CD4-positive, alpha-beta T cell (primary cell): Measurements from ENCODE around the gene GPR45. TPM values are rescaled to one million over a fixed set of nuclear protein-coding genes. Genes with fewer than 3 reads are reported as not detected.

Experiments used
- ATAC-seq: fragments of 200-7000 bp; cut with Tn5 transposase; one replicate; pipeline ENCODE4 v1.10.0; 2022; ENCODE audit warnings: mild to moderate bottlenecking; ENCODE audit not compliant: poor library complexity
- CTCF ChIA-PET: fragments of 350-600 bp; sonication (Branson Sonifier 250); formaldehyde crosslinking; loops from one replicate; lab custom pipeline; 2021; ENCODE audit warnings: antibody characterized with exemption, inconsistent platforms; lab: Charles Lee
- POLR2A ChIA-PET: fragments of 350-600 bp; sonication (Branson Sonifier 250); formaldehyde crosslinking; loops from one replicate; lab custom pipeline; 2021; ENCODE audit warnings: antibody characterized with exemption, inconsistent platforms; lab: Charles Lee
- DNase-seq, 14 experiments: peaks; one replicate each; pipeline ENCODE4 v3.0.0-alpha.2; 2013 to 2020; ENCODE audit warnings: mixed read lengths in 2 of 14
- H3K27ac ChIP-seq, 2 donors: one replicate each; pipeline versions ENCODE4 v1.5.1 to v1.7.0; 2013; ENCODE audit warnings: low read length in 2 of 2, low read depth in 1 of 2, mild to moderate bottlenecking in 1 of 2
- H3K27me3 ChIP-seq, 2 experiments: 1 replicate in 1 of 2; 2 replicates in 1 of 2; pipeline versions ENCODE4 v1.6.1 to v1.7.0; 2013; ENCODE audit warnings: low read length in 2 of 2, control low read depth in 1 of 2, mild to moderate bottlenecking in 1 of 2, moderate library complexity in 1 of 2; ENCODE audit not compliant: insufficient read depth in 2 of 2, control insufficient read depth in 1 of 2
- H3K36me3 ChIP-seq: one replicate; pipeline ENCODE4 v1.6.1; 2013; ENCODE audit warnings: low read length, control low read depth; ENCODE audit not compliant: insufficient read depth
- H3K4me1 ChIP-seq: one replicate; pipeline ENCODE4 v1.6.1; 2013; ENCODE audit warnings: low read length, control low read depth; ENCODE audit not compliant: insufficient read depth
- H3K4me3 ChIP-seq: one replicate; pipeline ENCODE4 v1.5.1; 2013; ENCODE audit warnings: mild to moderate bottlenecking, low read length, moderate library complexity
- H3K9me3 ChIP-seq, 2 experiments: 1 replicate in 1 of 2; 2 replicates in 1 of 2; pipeline versions ENCODE4 v1.6.1 to v1.7.0; 2013; ENCODE audit warnings: low read length in 2 of 2, mild to moderate bottlenecking in 2 of 2, control low read depth in 1 of 2, moderate library complexity in 1 of 2; ENCODE audit not compliant: control insufficient read depth in 1 of 2, insufficient read depth in 1 of 2
- H3K27ac Mint-ChIP-seq: one replicate; pipeline ENCODE4 v1.8.0; 2020; ENCODE audit warnings: mixed read lengths
- H3K27me3 Mint-ChIP-seq: one replicate; pipeline ENCODE4 v1.8.0; 2021; ENCODE audit warnings: mixed read lengths
- H3K36me3 Mint-ChIP-seq: one replicate; pipeline ENCODE4 v1.8.0; 2021; ENCODE audit warnings: low read depth, mixed read lengths
- H3K4me1 Mint-ChIP-seq: one replicate; pipeline ENCODE4 v1.8.0; 2021; ENCODE audit warnings: low read depth, mixed read lengths
- H3K4me3 Mint-ChIP-seq: one replicate; pipeline ENCODE4 v1.8.0; 2020; ENCODE audit warnings: mild to moderate bottlenecking, mixed read lengths
- H3K9me3 Mint-ChIP-seq: one replicate; pipeline ENCODE4 v1.8.0; 2020; ENCODE audit warnings: mixed read lengths
- intact Hi-C, 2 experiments: fragments of 100-400 bp; cut with DNase I in 1 of 2; cut with micrococcal nuclease in 1 of 2; formaldehyde crosslinking; loops; one replicate each; pipeline versions ENCODE4 v1.15.1 to v1.9.0; 2023 to 2025; cut with DNase I, micrococcal nuclease
- total RNA-seq, 174 experiments: library from RNA in 2 of 174; stranded (reverse) in 2 of 174; gene quantifications; one replicate each; pipeline ENCODE4 v1.2.3 and lab custom pipeline; 2021 to 2026
- TF ChIP-seq, protein P1 (sequence below): fragments of 200-600 bp; IDR thresholded peaks from one replicate; pipeline ENCODE4 v1.8.0; 2022; ENCODE audit warnings: antibody characterized with exemption, mild to moderate bottlenecking

GPR45 gene
- total RNA-seq, 2 experiments from 2014 or later, result not detected

DNA sequence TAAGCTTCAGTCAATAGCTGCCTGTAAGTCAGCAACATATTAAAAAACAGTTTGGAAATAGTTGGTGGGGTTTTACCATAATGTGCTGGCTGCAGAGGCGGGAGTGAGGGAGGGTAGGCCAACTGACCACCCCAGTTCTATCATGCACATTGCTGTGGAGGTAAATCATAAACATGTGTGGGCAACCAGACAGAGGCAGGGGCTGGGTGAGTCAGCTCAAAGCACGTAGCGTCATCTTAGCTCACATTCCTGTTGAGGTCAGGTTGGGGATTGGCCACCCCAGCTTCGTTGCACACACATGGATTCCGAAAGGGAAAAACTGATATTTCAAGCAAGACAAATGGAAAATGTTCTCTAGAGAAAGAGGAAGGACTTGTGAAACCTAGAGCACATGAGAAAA lies 19.5 kb downstream of the GPR45 start:
- ATAC-seq, result no peak
- peaks cover 6% of the 10 kb centered on the region for H3K36me3 ChIP-seq
- no peaks in the 10 kb centered on the region for H3K9me3 Mint-ChIP-seq
- H3K27me3 Mint-ChIP-seq, result no peaks in the 10 kb centered on the region
- POLR2A ChIA-PET, result no interaction called here
- H3K4me3 ChIP-seq, result no peak overlapping the region
- H3K4me1 Mint-ChIP-seq, result no peaks in the 10 kb centered on the region
- H3K9me3 ChIP-seq, result no peaks in the 10 kb centered on the region
- no peak for DNase-seq
- no peak overlapping the region for H3K4me3 Mint-ChIP-seq
- H3K27ac Mint-ChIP-seq, result no peak overlapping the region
- CTCF ChIA-PET, result no interaction called here
- no peaks in the 10 kb centered on the region for H3K27me3 ChIP-seq
- no peak overlapping the region for H3K27ac ChIP-seq
- no peaks in the 10 kb centered on the region for H3K4me1 ChIP-seq
- intact Hi-C loops, result no loop called here
- TF ChIP-seq, protein P1, sequence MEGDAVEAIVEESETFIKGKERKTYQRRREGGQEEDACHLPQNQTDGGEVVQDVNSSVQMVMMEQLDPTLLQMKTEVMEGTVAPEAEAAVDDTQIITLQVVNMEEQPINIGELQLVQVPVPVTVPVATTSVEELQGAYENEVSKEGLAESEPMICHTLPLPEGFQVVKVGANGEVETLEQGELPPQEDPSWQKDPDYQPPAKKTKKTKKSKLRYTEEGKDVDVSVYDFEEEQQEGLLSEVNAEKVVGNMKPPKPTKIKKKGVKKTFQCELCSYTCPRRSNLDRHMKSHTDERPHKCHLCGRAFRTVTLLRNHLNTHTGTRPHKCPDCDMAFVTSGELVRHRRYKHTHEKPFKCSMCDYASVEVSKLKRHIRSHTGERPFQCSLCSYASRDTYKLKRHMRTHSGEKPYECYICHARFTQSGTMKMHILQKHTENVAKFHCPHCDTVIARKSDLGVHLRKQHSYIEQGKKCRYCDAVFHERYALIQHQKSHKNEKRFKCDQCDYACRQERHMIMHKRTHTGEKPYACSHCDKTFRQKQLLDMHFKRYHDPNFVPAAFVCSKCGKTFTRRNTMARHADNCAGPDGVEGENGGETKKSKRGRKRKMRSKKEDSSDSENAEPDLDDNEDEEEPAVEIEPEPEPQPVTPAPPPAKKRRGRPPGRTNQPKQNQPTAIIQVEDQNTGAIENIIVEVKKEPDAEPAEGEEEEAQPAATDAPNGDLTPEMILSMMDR, result no peak
- H3K36me3 Mint-ChIP-seq, result peaks cover 32% of the 10 kb centered on the region

DNA sequence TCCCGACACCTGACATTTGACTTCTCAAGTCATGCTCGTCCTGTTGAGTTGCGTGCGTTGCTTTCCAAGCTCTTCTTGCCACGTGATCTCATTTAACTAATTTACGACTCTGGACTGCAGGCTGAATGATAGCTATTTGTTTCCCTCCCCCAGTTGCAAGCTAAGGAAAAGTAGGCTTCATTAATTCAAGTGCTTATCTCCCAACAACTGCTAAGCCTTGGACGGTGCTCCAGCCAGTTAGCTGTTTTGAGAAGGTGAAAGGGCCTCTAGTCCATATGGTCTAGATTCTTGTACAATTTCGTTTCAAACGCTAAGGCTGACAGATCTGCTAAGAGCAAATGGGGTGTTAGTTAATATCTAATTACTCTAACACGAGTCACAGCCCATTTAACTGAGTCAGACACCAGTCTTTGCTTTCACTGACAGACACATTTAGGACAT lies 21.1 kb downstream of the GPR45 start:
- Histone ChIP-seq H3K27ac (no peak overlapping the region), H3K4me1 (no peaks in the 10 kb centered on the region), H3K36me3 (peaks cover 22% of the 10 kb centered on the region), H3K4me3 (no peak overlapping the region), H3K27me3 (no peaks in the 10 kb centered on the region), H3K9me3 (no peaks in the 10 kb centered on the region)
- ChIA-PET CTCF (no interaction called here), POLR2A (no interaction called here)
- DNase-seq, result no peak
- Mint-ChIP-seq H3K4me3 (no peak overlapping the region), H3K4me1 (no peaks in the 10 kb centered on the region), H3K27ac (no peak overlapping the region), H3K9me3 (no peaks in the 10 kb centered on the region), H3K36me3 (peaks cover 48% of the 10 kb centered on the region), H3K27me3 (no peaks in the 10 kb centered on the region)
- intact Hi-C loops, result no loop called here
- ATAC-seq, result no peak
- TF ChIP-seq, protein P1, result no peak

DNA sequence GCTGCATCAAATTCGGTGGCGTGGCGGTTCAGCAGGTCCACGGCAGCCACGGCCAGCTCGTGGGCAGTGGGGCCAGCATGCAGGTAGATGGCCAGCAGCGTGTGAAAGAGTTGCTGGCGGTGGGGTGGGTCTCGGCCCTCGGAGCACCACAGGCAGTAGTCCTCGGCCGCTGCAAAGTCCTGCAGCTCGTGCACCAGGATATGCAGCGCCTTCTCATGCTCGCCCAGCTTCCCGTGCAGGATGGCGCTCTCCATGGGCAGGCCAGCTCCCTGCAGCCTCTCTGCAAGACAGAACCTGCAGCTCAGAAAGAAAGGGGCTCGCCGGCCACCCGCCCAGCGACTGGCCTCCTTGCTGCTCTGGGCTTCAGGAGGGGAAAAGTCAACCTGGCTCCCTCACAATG lies 27.9 kb downstream of the GPR45 start:
- H3K4me1 Mint-ChIP-seq, result no peaks in the 10 kb centered on the region
- no peak overlapping the region for H3K27ac Mint-ChIP-seq
- Histone ChIP-seq H3K27me3 (no peaks in the 10 kb centered on the region), H3K4me3 (no peak overlapping the region), H3K9me3 (no peaks in the 10 kb centered on the region), H3K27ac (no peak overlapping the region), H3K4me1 (no peaks in the 10 kb centered on the region), H3K36me3 (peaks cover 82% of the 10 kb centered on the region)
- ATAC-seq, result no peak
- no peaks in the 10 kb centered on the region for H3K27me3 Mint-ChIP-seq
- TF ChIP-seq, protein P1, result no peak
- ChIA-PET POLR2A (no interaction called here), CTCF (no interaction called here)
- peaks cover 97% of the 10 kb centered on the region for H3K36me3 Mint-ChIP-seq
- H3K9me3 Mint-ChIP-seq, result no peaks in the 10 kb centered on the region
- no peak for DNase-seq
- H3K4me3 Mint-ChIP-seq, result no peak overlapping the region
- intact Hi-C loops, result no loop called here
